ENCODE data around the gene TPCN2. TPM values are rescaled to one million over a fixed set of nuclear protein-coding genes. Genes with fewer than 3 reads are reported as not detected.
A peak's percentile ranks its signal among the peaks of the same experiment; 100 is the strongest.

TPCN2 gene
- total and polyA plus RNA-seq, 7 experiments from 2014 or later = 3.3 to 29.4 (median 21.2) TPM

GRCh38 chr11:69169479-69169878 is 120.7 kb downstream of the TPCN2 start:
- Mint-ChIP-seq H3K27me3 (peaks cover 0 to 7% (median 0%) of the 10 kb centered on the region in 5 donors), H3K4me3 (no peak overlapping the region), H3K36me3 (peaks cover 0 to 3% (median 0%) of the 10 kb centered on the region in 5 donors), H3K4me1 (peaks cover 0 to 10% (median 5%) of the 10 kb centered on the region in 7 donors), H3K27ac (no peak overlapping the region), H3K9me3 (peaks cover 0 to 6% (median 0%) of the 10 kb centered on the region in 11 donors)
- CTCF ChIA-PET = no interaction called here
- H3K27ac ChIP-seq (ENCODE audit: low read depth, low read length) = no peak overlapping the region
- H3K9me3 ChIP-seq (ENCODE audit: control insufficient read depth in 2 of 3, low read length in 3 of 3) = no peaks in the 10 kb centered on the region
- intact Hi-C loops (cut with micrococcal nuclease) = no loop called here
- POLR2A ChIA-PET = no interaction called here
- DNase-seq (no peak), ATAC-seq (no peak)
- H3K27me3 ChIP-seq (ENCODE audit: control insufficient read depth in 2 of 2, insufficient read depth in 2 of 2, low read length in 2 of 2) = no peaks in the 10 kb centered on the region
- H3K4me1 ChIP-seq (ENCODE audit: control insufficient read depth in 2 of 2, insufficient read depth in 2 of 2, low read length in 2 of 2) = no peaks in the 10 kb centered on the region
- no peaks in the 10 kb centered on the region for H3K36me3 ChIP-seq (ENCODE audit: control insufficient read depth in 2 of 3, insufficient read depth in 3 of 3, low read length in 3 of 3)
- H3K4me3 ChIP-seq (ENCODE audit: low read length) = no peak overlapping the region

GRCh38 chr11:69170704-69171103 is 122.0 kb downstream of the TPCN2 start:
- Histone ChIP-seq H3K36me3 (ENCODE audit: control insufficient read depth in 2 of 3, insufficient read depth in 3 of 3, low read length in 3 of 3) (no peaks in the 10 kb centered on the region), H3K4me3 (ENCODE audit: low read length) (no peak overlapping the region), H3K27ac (ENCODE audit: low read depth, low read length) (no peak overlapping the region), H3K27me3 (ENCODE audit: control insufficient read depth in 2 of 2, insufficient read depth in 2 of 2, low read length in 2 of 2) (no peaks in the 10 kb centered on the region), H3K4me1 (ENCODE audit: control insufficient read depth in 2 of 2, insufficient read depth in 2 of 2, low read length in 2 of 2) (no peaks in the 10 kb centered on the region), H3K9me3 (ENCODE audit: control insufficient read depth in 2 of 3, low read length in 3 of 3) (peaks cover 0 to 6% (median 0%) of the 10 kb centered on the region in 3 experiments)
- Mint-ChIP-seq H3K27ac (peak overlapping the region in 1 of 9 donors; percentile 51), H3K4me3 (no peak overlapping the region), H3K9me3 (peaks cover 0 to 14% (median 2%) of the 10 kb centered on the region in 11 donors), H3K27me3 (peaks cover 0 to 7% (median 0%) of the 10 kb centered on the region in 5 donors), H3K4me1 (peaks cover 0 to 10% (median 4%) of the 10 kb centered on the region in 7 donors), H3K36me3 (no peaks in the 10 kb centered on the region)
- intact Hi-C loops (cut with micrococcal nuclease) = no loop called here
- no peak for ATAC-seq
- ChIA-PET POLR2A (no interaction called here), CTCF (no interaction called here)
- no peak for DNase-seq

DNA sequence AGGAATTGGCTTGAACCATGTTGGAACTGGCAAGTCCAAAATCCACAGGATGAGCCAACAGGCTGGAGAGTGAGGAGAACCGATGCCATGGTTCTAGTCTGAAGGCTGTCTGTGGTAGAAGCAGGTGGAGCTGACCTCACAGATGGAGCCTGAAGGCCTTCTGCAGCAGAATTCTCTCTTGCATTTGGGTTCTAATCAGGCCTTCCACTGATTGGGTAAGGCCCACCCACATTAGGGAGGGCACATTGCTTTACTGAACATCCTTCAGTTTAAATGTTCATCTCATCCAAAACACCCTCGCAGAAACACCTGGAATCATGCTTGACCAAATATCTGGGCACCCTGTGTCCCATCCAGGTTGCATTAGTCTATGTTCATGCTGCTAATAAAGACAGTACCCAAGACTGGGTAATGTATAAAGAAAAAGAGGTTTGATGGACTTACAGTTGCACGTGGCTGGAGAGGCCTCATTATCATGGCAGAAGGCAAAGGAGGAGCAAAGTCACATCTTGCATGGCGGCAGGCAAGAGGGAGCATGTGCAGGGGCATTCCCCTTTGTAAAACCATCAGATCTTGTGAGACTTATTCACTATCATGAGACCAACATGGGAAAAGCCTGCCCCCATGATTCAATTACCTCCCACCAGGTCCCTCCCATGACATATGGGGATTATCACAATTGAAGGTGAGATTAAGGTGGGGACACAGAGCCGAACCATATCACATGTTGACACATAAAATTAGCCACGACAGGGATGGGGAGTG is 122.9 kb downstream of the TPCN2 start:
- CTCF ChIA-PET = no interaction called here

GRCh38 chr11:69172674-69173073 is 123.9 kb downstream of the TPCN2 start:
- no peaks in the 10 kb centered on the region for H3K36me3 ChIP-seq (ENCODE audit: control insufficient read depth in 2 of 3, insufficient read depth in 3 of 3, low read length in 3 of 3)
- intact Hi-C loops (cut with micrococcal nuclease) = no loop called here
- ChIA-PET CTCF (no interaction called here), POLR2A (no interaction called here)
- Mint-ChIP-seq H3K27ac (no peak overlapping the region), H3K36me3 (no peaks in the 10 kb centered on the region), H3K9me3 (peaks cover 0 to 19% (median 6%) of the 10 kb centered on the region in 11 donors), H3K27me3 (peaks cover 0 to 3% (median 0%) of the 10 kb centered on the region in 5 donors), H3K4me1 (peaks cover 0 to 2% (median 0%) of the 10 kb centered on the region in 7 donors), H3K4me3 (no peak overlapping the region)
- H3K9me3 ChIP-seq (ENCODE audit: control insufficient read depth in 2 of 3, low read length in 3 of 3) = peaks cover 0 to 12% (median 0%) of the 10 kb centered on the region in 3 experiments
- H3K27ac ChIP-seq (ENCODE audit: low read depth, low read length) = no peak overlapping the region
- no peak for DNase-seq
- no peak overlapping the region for H3K4me3 ChIP-seq (ENCODE audit: low read length)
- no peaks in the 10 kb centered on the region for H3K27me3 ChIP-seq (ENCODE audit: control insufficient read depth in 2 of 2, insufficient read depth in 2 of 2, low read length in 2 of 2)
- no peak for ATAC-seq
- no peaks in the 10 kb centered on the region for H3K4me1 ChIP-seq (ENCODE audit: control insufficient read depth in 2 of 2, insufficient read depth in 2 of 2, low read length in 2 of 2)

More for the DNA sequence above, 122.9 kb downstream of the TPCN2 start:
- ATAC-seq = no peak
- Histone ChIP-seq H3K9me3 (ENCODE audit: control insufficient read depth in 2 of 3, low read length in 3 of 3) (peaks cover 0 to 12% (median 0%) of the 10 kb centered on the region in 3 experiments), H3K4me1 (ENCODE audit: control insufficient read depth in 2 of 2, insufficient read depth in 2 of 2, low read length in 2 of 2) (no peaks in the 10 kb centered on the region), H3K27ac (ENCODE audit: low read depth, low read length) (no peak overlapping the region), H3K36me3 (ENCODE audit: control insufficient read depth in 2 of 3, insufficient read depth in 3 of 3, low read length in 3 of 3) (no peaks in the 10 kb centered on the region), H3K27me3 (ENCODE audit: control insufficient read depth in 2 of 2, insufficient read depth in 2 of 2, low read length in 2 of 2) (no peaks in the 10 kb centered on the region), H3K4me3 (ENCODE audit: low read length) (no peak overlapping the region)
- no peak for DNase-seq
- Mint-ChIP-seq H3K9me3 (peaks cover 0 to 19% (median 5%) of the 10 kb centered on the region in 11 donors), H3K36me3 (no peaks in the 10 kb centered on the region), H3K4me1 (peaks cover 0 to 6% (median under 1%) of the 10 kb centered on the region in 7 donors), H3K27me3 (peaks cover 0 to 7% (median 0%) of the 10 kb centered on the region in 5 donors), H3K27ac (no peak overlapping the region), H3K4me3 (no peak overlapping the region)
- POLR2A ChIA-PET = no interaction called here
- intact Hi-C loops (cut with micrococcal nuclease) = no loop called here

GRCh38 chr11:69173331-69173730 is 124.6 kb downstream of the TPCN2 start:
- no peaks in the 10 kb centered on the region for H3K4me1 ChIP-seq (ENCODE audit: control insufficient read depth in 2 of 2, insufficient read depth in 2 of 2, low read length in 2 of 2)
- no peak overlapping the region for H3K27ac ChIP-seq (ENCODE audit: low read depth, low read length)
- intact Hi-C loops (cut with micrococcal nuclease) = no loop called here
- DNase-seq = no peak
- no peaks in the 10 kb centered on the region for H3K36me3 ChIP-seq (ENCODE audit: control insufficient read depth in 2 of 3, insufficient read depth in 3 of 3, low read length in 3 of 3)
- peaks cover 0 to 19% (median 6%) of the 10 kb centered on the region in 11 donors for H3K9me3 Mint-ChIP-seq
- ChIA-PET CTCF (no interaction called here), POLR2A (no interaction called here)
- no peak overlapping the region for H3K4me3 Mint-ChIP-seq
- peaks cover 0 to 2% (median 0%) of the 10 kb centered on the region in 7 donors for H3K4me1 Mint-ChIP-seq
- ATAC-seq = no peak
- no peaks in the 10 kb centered on the region for H3K36me3 Mint-ChIP-seq
- peaks cover 0 to 12% (median 0%) of the 10 kb centered on the region in 3 experiments for H3K9me3 ChIP-seq (ENCODE audit: control insufficient read depth in 2 of 3, low read length in 3 of 3)
- no peaks in the 10 kb centered on the region for H3K27me3 Mint-ChIP-seq
- no peaks in the 10 kb centered on the region for H3K27me3 ChIP-seq (ENCODE audit: control insufficient read depth in 2 of 2, insufficient read depth in 2 of 2, low read length in 2 of 2)
- no peak overlapping the region for H3K4me3 ChIP-seq (ENCODE audit: low read length)
- no peak overlapping the region for H3K27ac Mint-ChIP-seq

DNA sequence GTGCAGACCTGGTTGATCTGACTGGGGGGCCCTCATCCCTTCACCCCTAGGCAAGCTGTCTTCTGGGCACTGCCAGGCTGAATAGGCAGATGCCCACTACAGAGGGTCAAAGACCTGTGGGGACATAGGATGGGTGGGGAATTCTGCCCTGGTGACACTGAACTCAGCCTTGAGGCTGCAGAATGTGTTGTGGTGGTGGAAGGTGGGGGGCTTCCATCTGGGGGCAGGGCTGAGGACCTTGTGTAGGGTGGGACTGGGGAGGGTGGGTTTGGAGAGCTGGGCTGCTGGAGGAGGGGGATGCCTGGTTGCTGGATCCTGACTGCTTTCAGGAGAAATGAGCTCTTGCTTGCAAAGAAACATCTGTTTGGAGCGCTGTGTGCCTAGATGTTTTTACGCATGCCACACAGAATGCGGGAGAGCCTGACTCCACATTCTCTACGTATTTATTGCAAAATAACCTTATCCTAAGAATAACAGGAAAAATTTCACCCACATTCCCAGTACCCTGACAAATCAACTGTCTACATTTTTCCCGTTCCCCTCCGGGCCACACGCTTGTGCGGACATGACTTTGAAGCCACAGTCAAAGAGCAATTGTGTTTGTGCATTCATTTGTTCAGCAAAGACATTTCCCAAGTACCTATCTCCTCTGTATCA is 125.3 kb downstream of the TPCN2 start:
- Histone ChIP-seq H3K4me3 (ENCODE audit: low read length) (no peak overlapping the region), H3K4me1 (ENCODE audit: control insufficient read depth in 2 of 2, insufficient read depth in 2 of 2, low read length in 2 of 2) (no peaks in the 10 kb centered on the region), H3K27ac (ENCODE audit: low read depth, low read length) (no peak overlapping the region), H3K9me3 (ENCODE audit: control insufficient read depth in 2 of 3, low read length in 3 of 3) (peaks cover 0 to 12% (median 0%) of the 10 kb centered on the region in 3 experiments), H3K36me3 (ENCODE audit: control insufficient read depth in 2 of 3, insufficient read depth in 3 of 3, low read length in 3 of 3) (no peaks in the 10 kb centered on the region), H3K27me3 (ENCODE audit: control insufficient read depth in 2 of 2, insufficient read depth in 2 of 2, low read length in 2 of 2) (no peaks in the 10 kb centered on the region)
- intact Hi-C loops (cut with micrococcal nuclease) = no loop called here
- H3K4me1 Mint-ChIP-seq = peaks cover 0 to 2% (median 0%) of the 10 kb centered on the region in 7 donors
- peaks cover 0 to 2% (median 0%) of the 10 kb centered on the region in 5 donors for H3K27me3 Mint-ChIP-seq
- POLR2A ChIA-PET = no interaction called here
- ATAC-seq (no peak), DNase-seq (no peak)
- no peak overlapping the region for H3K27ac Mint-ChIP-seq
- CTCF ChIA-PET = no interaction called here
- H3K9me3 Mint-ChIP-seq = peaks cover 0 to 19% (median 6%) of the 10 kb centered on the region in 11 donors
- no peak overlapping the region for H3K4me3 Mint-ChIP-seq
- H3K36me3 Mint-ChIP-seq = no peaks in the 10 kb centered on the region

Data from naive thymus-derived CD4-positive, alpha-beta T cell (primary cell).